HG02938 (cell line): ENCODE measurements around the gene ZBTB32.
A peak's percentile ranks its signal among the peaks of the same experiment; 100 is the strongest.

Experiments used
- ATAC-seq: cut with Tn5 transposase; IDR thresholded peaks from one replicate; pipeline ENCODE4 v1.9.1; 2021; ENCODE audit warnings: mild to moderate bottlenecking, moderate library complexity; ENCODE audit not compliant: unreplicated experiment

ZBTB32 gene

GRCh38 chr19:35734273-35734672, 29.9 kb downstream of the ZBTB32 start:
- ATAC-seq, result no peak

GRCh38 chr19:35734889-35735288, 30.5 kb downstream of the ZBTB32 start:
- ATAC-seq, result no peak

GRCh38 chr19:35736913-35737886, 32.8 kb downstream of the ZBTB32 start:
- no peak for ATAC-seq

- ATAC-seq, result no peak
Measured at GRCh38 chr19:35738021-35738886, 33.9 kb downstream of the ZBTB32 start.

GRCh38 chr19:35738887-35739229, 34.5 kb downstream of the ZBTB32 start:
- no peak for ATAC-seq

- no peak for ATAC-seq
Measured at GRCh38 chr19:35739275-35740107, 35.1 kb downstream of the ZBTB32 start.

- peak; percentile 10 for ATAC-seq
Measured at GRCh38 chr19:35740108-35740422, 35.7 kb downstream of the ZBTB32 start.

- peak; percentile 46 for ATAC-seq
Measured at GRCh38 chr19:35740423-35741202, 36.3 kb downstream of the ZBTB32 start.

- ATAC-seq, result no peak
Measured at GRCh38 chr19:35741203-35741515, 36.8 kb downstream of the ZBTB32 start.

- no peak for ATAC-seq
Measured at GRCh38 chr19:35742121-35742724, 37.9 kb downstream of the ZBTB32 start, which contains the start of gene IGFLR1. Gene IGFLR1, minus strand, starts transcription at chr19:35742452. Its CDS starts 1,272 bp downstream, at chr19:35741180.

GRCh38 chr19:35743640-35744429, 39.5 kb downstream of the ZBTB32 start:
- no peak for ATAC-seq

GRCh38 chr19:35744430-35745327, 40.3 kb downstream of the ZBTB32 start:
- peak; percentile 31 for ATAC-seq

- peak; percentile 33 for ATAC-seq
Measured at GRCh38 chr19:35745328-35746086, 41.1 kb downstream of the ZBTB32 start, which contains the start of the genes PSENEN and U2AF1L4. Gene PSENEN, plus strand, starts transcription at chr19:35745651. Its CDS starts 280 bp downstream, at chr19:35745931. Gene U2AF1L4, minus strand, starts transcription at chr19:35745418. Its CDS starts 27 bp downstream, at chr19:35745391.

- no peak for ATAC-seq
Measured at GRCh38 chr19:35746087-35746462, 41.7 kb downstream of the ZBTB32 start.

- no peak for ATAC-seq
Measured at GRCh38 chr19:35746531-35746930, 42.2 kb downstream of the ZBTB32 start.

- peak; percentile 77 for ATAC-seq
Measured at GRCh38 chr19:35748106-35749020, 44.0 kb downstream of the ZBTB32 start, which contains the start of gene LIN37. Gene LIN37, plus strand, starts transcription at chr19:35748576. Its CDS starts 149 bp downstream, at chr19:35748725.
